ENCODE data around the gene CANT1.
"Not testable (repeated sequence)": the region's sequence is repeated elsewhere in the genome, so short reads cannot be mapped to it uniquely, and the experiment has no call there.

Gene CANT1

DNA sequence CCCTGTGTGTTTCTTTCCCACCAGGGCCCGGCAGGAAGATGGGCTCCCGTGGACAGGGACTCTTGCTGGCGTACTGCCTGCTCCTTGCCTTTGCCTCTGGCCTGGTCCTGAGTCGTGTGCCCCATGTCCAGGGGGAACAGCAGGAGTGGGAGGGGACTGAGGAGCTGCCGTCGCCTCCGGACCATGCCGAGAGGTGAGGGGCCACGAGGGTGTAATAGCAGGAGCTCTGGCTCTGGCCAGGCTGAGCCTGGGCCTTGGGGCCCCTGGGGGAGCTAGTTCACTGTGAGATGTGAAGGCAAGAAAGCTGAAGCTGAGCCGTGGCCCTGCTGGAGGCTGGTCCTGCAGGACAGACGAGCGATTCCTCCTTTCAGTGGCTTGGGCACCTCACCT is 34.4 kb upstream of the CANT1 start:
- H3K4me3 ChIP-seq (ENCODE audit: low read depth, low read length): no peak overlapping the region

DNA sequence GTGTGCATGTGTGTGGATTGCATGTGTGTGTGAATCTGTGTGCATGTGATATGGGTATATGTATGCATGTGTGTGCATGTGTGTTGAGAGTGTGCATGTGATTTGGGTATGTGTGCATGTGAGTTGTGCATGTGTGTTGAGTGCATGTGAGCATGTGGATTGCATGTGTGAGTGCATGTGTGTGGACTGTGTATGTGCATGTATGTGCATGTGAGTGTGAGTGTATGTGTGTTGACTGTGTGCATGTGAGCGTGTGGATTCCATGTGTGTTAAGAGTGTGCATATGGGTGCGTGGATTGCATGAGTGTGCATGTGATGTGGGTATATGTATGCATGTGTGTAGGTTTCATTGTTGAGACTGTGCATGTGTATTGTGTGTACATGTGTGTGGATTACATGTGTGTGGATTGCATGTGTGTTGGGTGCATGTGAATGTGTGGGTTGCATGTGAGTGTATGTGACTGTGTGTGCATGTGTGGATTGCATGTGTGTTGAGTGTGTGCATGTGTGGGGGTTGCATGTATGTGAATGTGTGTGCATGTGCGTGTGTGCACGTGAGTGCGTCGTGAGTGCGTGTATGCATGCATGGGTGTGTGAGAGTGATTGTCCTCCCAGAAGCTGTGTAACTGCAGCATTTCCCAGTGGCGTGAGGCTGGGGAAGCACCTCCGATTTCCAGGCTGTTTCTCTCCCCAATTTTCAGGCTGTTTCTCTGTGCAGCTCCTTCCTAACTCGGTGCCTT is 33.8 kb upstream of the CANT1 start:
- H3K4me3 ChIP-seq (ENCODE audit: low read depth, low read length): no peak overlapping the region

DNA sequence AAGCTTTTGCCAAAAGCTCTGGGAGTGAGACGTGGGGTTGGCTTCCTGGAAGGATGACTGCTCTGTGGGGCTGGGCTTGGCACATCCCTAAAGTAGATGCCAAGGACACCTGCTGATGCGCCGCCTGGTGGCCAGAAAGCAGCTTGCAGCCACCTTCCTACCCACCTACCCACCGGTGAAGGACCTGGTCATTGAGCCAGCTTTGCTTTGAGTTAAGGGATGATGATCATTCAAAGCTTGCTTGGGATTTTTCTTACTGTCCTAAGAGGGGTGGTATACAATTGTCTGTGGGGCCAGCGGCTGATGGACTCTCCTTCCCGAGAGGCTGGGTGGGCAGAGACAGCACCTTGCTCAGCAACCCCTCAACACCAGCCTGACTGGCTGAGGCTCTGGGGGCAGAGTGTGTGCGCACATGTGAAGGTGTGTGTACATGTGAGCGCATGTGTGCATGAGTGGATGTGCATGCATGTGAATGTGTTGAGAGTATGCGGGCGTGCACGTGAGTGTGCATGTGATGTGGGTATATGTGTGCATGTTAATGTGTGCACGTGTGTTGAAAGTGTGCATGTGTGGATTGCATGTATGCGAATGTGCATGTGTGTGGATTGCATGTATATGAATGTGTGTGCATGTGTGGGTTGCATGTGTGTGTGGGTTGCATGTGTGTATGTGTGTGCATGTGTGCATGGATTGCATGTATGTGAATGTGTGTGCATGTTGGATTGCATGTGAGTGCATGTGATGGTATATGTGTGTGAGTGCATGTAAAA is 33.0 kb upstream of the CANT1 start:
- H3K4me3 ChIP-seq (ENCODE audit: low read depth, low read length): no peak overlapping the region

- no peak overlapping the region for H3K4me3 ChIP-seq (ENCODE audit: low read depth, low read length)
Measured at GRCh38 chr17:79041723-79042420, 32.3 kb upstream of the CANT1 start.

DNA sequence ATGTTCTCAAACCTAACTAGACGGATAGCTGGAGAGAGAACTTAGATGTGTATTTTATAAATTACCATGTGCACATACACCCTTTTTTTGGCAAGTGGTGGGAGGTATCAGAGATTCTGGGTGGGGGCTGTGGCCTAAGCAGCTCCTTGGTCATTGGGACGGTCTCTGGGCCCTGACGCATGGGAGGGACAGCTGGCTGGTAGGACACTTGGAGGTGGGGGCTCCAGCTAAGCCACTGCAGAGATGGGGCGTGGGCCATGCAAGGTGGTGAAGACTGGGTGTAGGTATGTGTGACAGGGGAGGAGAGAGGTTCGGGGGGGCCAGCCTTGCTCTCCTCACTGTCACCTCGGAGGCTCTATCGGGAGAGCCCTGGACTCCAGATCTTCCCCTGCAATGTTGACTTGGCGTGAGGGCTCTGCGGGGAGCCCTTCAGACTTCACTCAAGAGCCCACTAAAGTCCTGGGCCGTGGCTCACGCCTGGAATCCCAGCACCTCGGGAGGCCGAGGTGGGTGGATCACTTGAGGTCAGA is 31.5 kb upstream of the CANT1 start:
- H3K4me3 ChIP-seq (ENCODE audit: low read depth, low read length): no peak overlapping the region

DNA sequence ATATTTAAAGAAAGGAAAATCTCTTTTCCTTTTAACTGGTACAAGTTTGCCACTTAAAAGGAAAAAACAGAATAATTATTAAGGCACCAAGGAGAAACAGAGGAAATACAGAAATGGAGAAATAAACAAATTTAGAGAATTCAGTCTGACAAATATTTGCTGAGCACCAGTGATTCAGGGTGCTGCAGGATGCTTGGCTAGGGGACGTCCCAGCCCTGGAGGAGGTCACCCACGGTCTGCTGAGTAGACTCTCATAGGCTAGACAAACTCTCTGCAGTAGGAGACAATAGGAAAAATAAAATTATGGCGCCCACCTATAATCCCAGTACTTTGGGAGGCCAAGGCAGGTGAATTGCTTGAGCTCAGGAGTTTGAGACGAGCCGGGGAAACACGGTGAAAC is 30.3 kb upstream of the CANT1 start:
- H3K4me3 ChIP-seq (ENCODE audit: low read depth, low read length): no peak overlapping the region

DNA sequence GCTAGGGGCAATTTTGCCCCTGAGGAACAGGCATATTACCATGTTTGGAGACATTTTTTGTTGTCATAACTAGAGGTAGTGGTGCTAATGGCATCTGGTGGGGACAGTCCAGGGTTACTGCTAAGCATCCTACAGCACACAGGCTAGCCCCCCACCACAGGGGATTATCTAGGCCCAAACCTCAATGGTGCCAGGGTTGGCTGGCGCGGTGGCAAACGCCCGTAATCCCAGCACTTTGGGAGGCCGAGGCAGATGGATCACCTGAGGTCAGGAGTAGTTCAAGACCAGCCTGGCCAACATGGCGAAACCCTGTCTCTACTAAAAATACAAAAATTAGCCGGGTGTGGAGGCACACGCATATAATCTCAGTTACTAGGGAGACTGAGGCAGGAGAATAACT is 29.6 kb upstream of the CANT1 start:
- no peak overlapping the region for H3K4me3 ChIP-seq (ENCODE audit: low read depth, low read length)

DNA sequence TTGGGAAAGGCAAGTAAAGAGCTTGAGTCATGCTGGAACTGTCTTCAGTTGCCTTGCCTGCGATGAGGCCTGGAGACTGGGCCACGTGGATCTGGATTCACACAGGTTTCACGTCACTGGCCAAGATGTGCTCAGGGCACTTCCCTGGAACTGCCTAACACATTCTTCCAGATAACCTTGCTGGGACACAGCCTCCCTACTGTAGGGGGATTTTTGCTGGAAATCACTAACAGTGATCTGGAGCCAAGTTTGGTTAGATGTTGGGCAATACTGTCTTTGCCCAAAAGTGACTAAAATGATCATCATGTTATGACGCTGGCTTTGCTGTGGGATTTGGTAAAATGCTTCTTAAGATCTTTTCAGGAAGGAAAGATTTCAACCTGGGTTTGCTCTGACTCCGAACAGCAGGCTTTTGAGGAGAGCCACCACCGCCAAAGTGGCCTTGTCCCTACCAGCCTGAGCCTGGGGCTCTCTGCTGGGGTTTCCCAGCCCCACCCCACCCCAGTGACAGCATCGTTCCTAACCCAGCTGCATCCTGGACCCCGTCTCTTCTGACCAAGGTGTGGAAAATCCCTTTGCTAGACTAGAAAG is 29.1 kb upstream of the CANT1 start:
- H3K4me3 ChIP-seq (ENCODE audit: low read depth, low read length): no peak overlapping the region

GRCh38 chr17:79036596-79036995 is 27.0 kb upstream of the CANT1 start:
- H3K4me3 ChIP-seq (ENCODE audit: low read depth, low read length): no peak overlapping the region

GRCh38 chr17:79036181-79036580 is 26.6 kb upstream of the CANT1 start:
- H3K4me3 ChIP-seq (ENCODE audit: low read depth, low read length): no peak overlapping the region

DNA sequence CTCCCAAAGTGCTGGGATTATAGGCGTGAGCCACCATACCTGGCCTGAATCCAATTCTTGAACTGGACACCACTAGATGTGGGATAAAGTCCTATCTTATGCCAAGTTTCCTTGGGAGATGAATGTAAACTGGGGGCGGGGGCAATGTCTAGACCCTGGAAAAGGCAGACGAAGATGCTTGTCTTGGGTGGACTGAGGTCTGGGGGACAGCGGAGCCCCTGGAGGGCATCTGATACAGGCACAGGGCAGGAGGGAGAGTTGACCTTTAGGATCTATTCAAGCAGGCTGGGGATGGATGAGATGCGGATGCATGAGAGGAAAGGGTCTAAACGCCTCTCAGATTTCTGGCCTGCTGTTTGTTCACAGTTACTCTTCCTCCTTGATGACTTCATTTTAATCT is 26.1 kb upstream of the CANT1 start:
- H3K4me3 ChIP-seq (ENCODE audit: low read depth, low read length): no peak overlapping the region

- H3K4me3 ChIP-seq (ENCODE audit: low read depth, low read length): no peak overlapping the region
Measured at GRCh38 chr17:79034931-79035485, 25.4 kb upstream of the CANT1 start.

GRCh38 chr17:79033741-79034501 is 24.4 kb upstream of the CANT1 start:
- no peak overlapping the region for H3K4me3 ChIP-seq (ENCODE audit: low read depth, low read length)

DNA sequence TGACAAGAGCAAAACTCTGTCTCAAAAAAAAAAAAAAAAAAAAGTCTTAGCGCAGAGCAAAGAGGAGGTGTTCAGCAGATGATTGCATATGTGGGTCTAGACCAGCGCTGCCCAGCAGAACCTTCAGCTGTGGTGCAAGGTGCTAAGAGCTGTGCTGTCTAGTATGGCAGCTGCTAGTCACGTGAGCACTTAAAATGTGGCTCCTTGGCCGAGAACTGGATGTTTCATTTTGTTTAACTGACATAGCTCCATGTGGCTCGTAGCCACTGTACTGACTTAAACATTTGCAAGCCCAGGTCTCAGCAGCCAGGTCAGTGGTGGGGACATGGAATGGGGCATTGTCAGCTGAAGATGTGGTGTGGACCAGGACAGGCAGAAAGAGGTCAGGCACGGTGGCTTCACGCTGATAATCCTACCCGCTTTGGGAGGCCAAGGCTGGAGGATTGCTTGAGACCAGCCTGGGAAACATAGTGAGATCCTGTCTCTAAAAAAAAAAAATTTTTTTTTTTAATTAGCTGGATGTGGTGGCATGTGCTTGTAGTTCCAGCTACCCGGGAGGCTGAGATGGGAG is 23.6 kb upstream of the CANT1 start:
- no peak overlapping the region for H3K4me3 ChIP-seq (ENCODE audit: low read depth, low read length)

DNA sequence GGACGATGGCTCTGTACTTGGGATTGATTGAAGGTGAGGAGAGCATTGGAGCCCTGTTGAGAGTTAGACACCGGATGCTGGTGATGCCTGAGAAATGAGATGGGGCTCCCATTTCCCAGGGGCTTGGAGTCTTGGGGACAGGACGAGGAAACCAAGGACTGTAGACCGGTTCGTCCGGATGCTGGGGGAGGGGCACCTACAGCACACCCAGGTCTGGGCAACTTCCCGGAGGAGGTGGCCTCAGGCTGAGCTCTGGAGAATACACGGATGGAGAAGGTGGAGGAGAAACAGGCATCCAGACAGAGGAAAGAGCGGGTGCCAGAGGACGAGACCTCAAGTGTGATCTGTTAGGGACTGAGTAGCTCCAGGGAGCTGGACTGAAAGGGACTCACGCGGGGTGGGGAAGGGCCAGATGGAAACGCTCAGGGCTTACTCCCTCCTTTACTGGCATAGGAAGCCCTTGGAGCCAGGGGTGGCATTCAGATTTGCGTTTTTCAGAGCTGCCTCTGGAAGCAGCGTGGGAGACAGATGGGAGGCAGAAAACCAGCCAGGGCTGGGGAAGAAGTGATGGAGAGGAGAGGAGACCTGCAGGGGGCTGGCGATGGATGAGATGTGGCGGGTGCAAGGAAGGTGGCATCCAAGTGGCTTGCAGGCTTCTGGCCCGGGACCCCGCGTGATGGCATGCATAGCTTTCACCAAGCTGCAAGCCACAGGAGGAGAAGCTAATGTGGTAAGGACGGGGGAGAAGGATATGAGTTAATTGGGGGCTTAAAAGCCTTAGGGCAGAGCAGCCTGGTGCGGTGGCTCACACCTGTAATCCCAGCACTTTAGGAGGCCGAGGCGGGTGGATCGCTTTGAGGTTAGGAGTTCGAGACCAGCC is 22.7 kb upstream of the CANT1 start:
- H3K4me3 ChIP-seq (ENCODE audit: low read depth, low read length): no peak overlapping the region

GRCh38 chr17:79030636-79031035 is 21.1 kb upstream of the CANT1 start:
- H3K4me3 ChIP-seq (ENCODE audit: low read depth, low read length): not testable (repeated sequence)

DNA sequence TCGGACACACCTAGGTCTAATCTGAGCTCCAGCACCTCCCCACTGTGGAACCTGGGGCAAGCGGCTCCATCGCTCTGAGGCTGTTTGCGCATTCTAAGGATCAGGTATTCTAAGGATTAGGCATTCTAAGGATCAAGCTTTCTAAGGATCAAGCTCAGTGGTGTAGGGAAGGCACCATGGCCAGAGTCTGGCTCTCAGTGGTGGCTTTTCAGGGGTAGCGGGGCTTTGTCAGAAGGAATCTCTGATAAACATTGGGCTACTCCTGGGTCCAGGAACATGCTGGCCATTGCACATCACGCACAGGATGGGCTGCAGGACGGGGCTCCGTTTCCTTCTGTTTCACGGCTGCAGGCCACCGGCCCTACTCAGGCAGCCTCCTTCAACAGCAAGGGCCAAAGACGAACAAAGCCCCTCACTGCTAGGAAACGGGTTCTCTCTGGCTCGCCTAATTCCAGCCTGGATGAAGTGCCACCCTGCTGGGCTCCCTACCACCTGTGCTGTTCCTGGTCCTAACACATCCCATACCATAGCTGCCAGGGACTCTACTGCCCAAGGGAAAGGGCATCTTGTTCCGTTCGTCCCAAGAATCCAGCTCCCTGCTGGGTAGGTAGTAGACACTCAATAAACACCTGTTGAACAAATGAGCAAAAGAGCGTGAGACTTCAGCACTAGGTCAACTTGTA is 19.9 kb upstream of the CANT1 start:
- H3K4me3 ChIP-seq (ENCODE audit: low read depth, low read length): no peak overlapping the region

Data from iPS-11a (cell line).